Calu3 (cell line): Measurements from ENCODE around the gene IKBKE. TPM values are rescaled to one million over a fixed set of nuclear protein-coding genes. Genes with fewer than 3 reads are reported as not detected.

Experiments used
- BruUV-seq: library from RNA; stranded (reverse); fragments of 400-500 nt; replicated peaks from 2 replicates; lab custom pipeline; 2021; lab: Mats Ljungman, UMichigan
- CTCF ChIA-PET: fragments of 300-600 bp; sonication (Branson Sonifier 250); formaldehyde crosslinking; loops from one replicate; lab custom pipeline; 2022; ENCODE audit warnings: antibody characterized with exemption; lab: Charles Lee
- DNase-seq: peaks from one replicate; pipeline ENCODE4 v3.0.0; 2022
- H3K27ac Mint-ChIP-seq: one replicate; pipeline ENCODE4 v1.8.0; 2022; ENCODE audit warnings: mixed read lengths; ENCODE audit not compliant: unreplicated experiment
- H3K27me3 Mint-ChIP-seq: one replicate; pipeline ENCODE4 v1.8.0; 2022; ENCODE audit warnings: mixed read lengths; ENCODE audit not compliant: unreplicated experiment
- H3K36me3 Mint-ChIP-seq: one replicate; pipeline ENCODE4 v1.8.0; 2022; ENCODE audit warnings: mild to moderate bottlenecking, moderate library complexity, mixed read lengths; ENCODE audit not compliant: insufficient read depth, unreplicated experiment
- H3K4me1 Mint-ChIP-seq: one replicate; pipeline ENCODE4 v1.8.0; 2022; ENCODE audit warnings: mild to moderate bottlenecking, low read depth, mixed read lengths; ENCODE audit not compliant: unreplicated experiment
- H3K4me3 Mint-ChIP-seq: one replicate; pipeline ENCODE4 v1.8.0; 2022; ENCODE audit warnings: mild to moderate bottlenecking, low read depth, moderate library complexity, mixed read lengths; ENCODE audit not compliant: unreplicated experiment
- H3K9me3 Mint-ChIP-seq: one replicate; pipeline ENCODE4 v1.8.0; 2022; ENCODE audit warnings: low read depth, mixed read lengths; ENCODE audit not compliant: unreplicated experiment
- CTCF ChIP-seq: fragments of 200-600 bp; IDR thresholded peaks from one replicate; pipeline ENCODE4 v1.8.0; 2022; ENCODE audit warnings: antibody characterized with exemption; ENCODE audit not compliant: unreplicated experiment
- intact Hi-C: fragments of 100-400 bp; cut with micrococcal nuclease; formaldehyde crosslinking; loops from one replicate; pipeline ENCODE4 v1.10.0; 2022; ENCODE audit not compliant: unreplicated experiment
- total RNA-seq: library from RNA; stranded (reverse); gene quantifications from 2 replicates; pipeline ENCODE4 v1.2.3, GENCODE V29; 2022

Gene IKBKE
- total RNA-seq, 1 experiment from 2014 or later: 47.5 TPM

DNA sequence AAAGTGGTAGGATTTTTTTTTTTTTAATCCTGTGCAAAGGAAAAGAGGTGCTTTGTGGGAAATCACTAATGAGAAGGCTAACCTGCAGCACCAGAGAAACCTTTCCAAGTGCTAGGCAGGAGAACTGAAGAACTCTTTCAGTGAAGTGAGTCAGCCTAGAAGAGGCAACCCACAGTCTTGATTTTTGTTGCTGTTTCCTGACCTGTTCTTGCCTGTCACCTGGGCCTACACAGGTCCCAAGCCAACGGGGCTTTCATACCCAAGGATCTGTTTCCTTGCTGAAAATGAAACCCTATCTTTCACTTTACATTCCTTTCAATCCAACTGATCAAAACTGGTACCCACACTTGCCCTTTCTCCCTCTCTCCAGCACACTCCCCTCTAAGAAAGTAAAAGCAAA is 7.1 kb upstream of the IKBKE start:
- no peaks in the 10 kb centered on the region for H3K27me3 Mint-ChIP-seq
- BruUV-seq: no TSS peak
- H3K4me1 Mint-ChIP-seq: peaks cover 20% of the 10 kb centered on the region
- no peak overlapping the region for H3K4me3 Mint-ChIP-seq
- intact Hi-C loops: no loop called here
- no peak overlapping the region for H3K27ac Mint-ChIP-seq
- no peaks in the 10 kb centered on the region for H3K9me3 Mint-ChIP-seq
- CTCF ChIA-PET: no interaction called here
- TF ChIP-seq CTCF: no peak
- peaks cover 6% of the 10 kb centered on the region for H3K36me3 Mint-ChIP-seq
- no peak for DNase-seq

- Mint-ChIP-seq H3K36me3 (peaks cover 6% of the 10 kb centered on the region), H3K9me3 (no peaks in the 10 kb centered on the region), H3K4me3 (no peak overlapping the region), H3K27ac (no peak overlapping the region), H3K4me1 (peaks cover 27% of the 10 kb centered on the region), H3K27me3 (no peaks in the 10 kb centered on the region)
- CTCF ChIA-PET: no interaction called here
- intact Hi-C loops: no loop called here
- DNase-seq: no peak
- BruUV-seq: no TSS peak
- TF ChIP-seq CTCF: no peak
Measured at GRCh38 chr1:206463911-206464310, 6.4 kb upstream of the IKBKE start.

- Mint-ChIP-seq H3K36me3 (peaks cover 6% of the 10 kb centered on the region), H3K9me3 (no peaks in the 10 kb centered on the region), H3K27me3 (no peaks in the 10 kb centered on the region), H3K27ac (no peak overlapping the region), H3K4me3 (no peak overlapping the region), H3K4me1 (peaks cover 27% of the 10 kb centered on the region)
- no peak for TF ChIP-seq CTCF
- CTCF ChIA-PET: no interaction called here
- no TSS peak for BruUV-seq
- intact Hi-C loops: no loop called here
- no peak for DNase-seq
Measured at GRCh38 chr1:206464456-206464964, 5.8 kb upstream of the IKBKE start.

GRCh38 chr1:206465951-206466350 is 4.3 kb upstream of the IKBKE start:
- peaks cover 20% of the 10 kb centered on the region for H3K36me3 Mint-ChIP-seq
- no peak overlapping the region for H3K27ac Mint-ChIP-seq
- CTCF ChIA-PET: interaction anchor here (0.7 kb wide), 1 partner anchor 12 kb away, joined by 3 read pairs; no protein-coding TSS in a partner anchor
- no peaks in the 10 kb centered on the region for H3K9me3 Mint-ChIP-seq
- intact Hi-C loops: no loop called here
- peaks cover 37% of the 10 kb centered on the region for H3K4me1 Mint-ChIP-seq
- BruUV-seq: no TSS peak
- H3K27me3 Mint-ChIP-seq: no peaks in the 10 kb centered on the region
- no peak for TF ChIP-seq CTCF
- DNase-seq: no peak
- no peak overlapping the region for H3K4me3 Mint-ChIP-seq
